Epithelial cell of proximal tubule (primary cell): Measurements from ENCODE around the gene SP2. TPM values are rescaled to one million over a fixed set of nuclear protein-coding genes. Genes with fewer than 3 reads are reported as not detected.

Experiments used
- DNase-seq: peaks from one replicate; pipeline ENCODE4 v3.0.0-alpha.2; 2011; ENCODE audit warnings: low read depth
- H3K4me3 ChIP-seq: 2 replicates; pipeline ENCODE4 v1.5.1; 2011; ENCODE audit warnings: low read depth, mild to moderate bottlenecking, low read length
- total RNA-seq: library from RNA; depleted of rRNA; stranded (reverse); fragments of >200 nt; gene quantifications from 2 replicates; pipeline ENCODE4 v1.2.3, GENCODE V29; 2015
- TF ChIP-seq, protein P1 (sequence below): conservative IDR thresholded peaks from 2 replicates; pipeline ENCODE4 v1.5.1; 2012; ENCODE audit warnings: low read depth, mild to moderate bottlenecking, low read length

The SP2 gene
- total RNA-seq, 1 donor from 2014 or later = 2.1 TPM

DNA sequence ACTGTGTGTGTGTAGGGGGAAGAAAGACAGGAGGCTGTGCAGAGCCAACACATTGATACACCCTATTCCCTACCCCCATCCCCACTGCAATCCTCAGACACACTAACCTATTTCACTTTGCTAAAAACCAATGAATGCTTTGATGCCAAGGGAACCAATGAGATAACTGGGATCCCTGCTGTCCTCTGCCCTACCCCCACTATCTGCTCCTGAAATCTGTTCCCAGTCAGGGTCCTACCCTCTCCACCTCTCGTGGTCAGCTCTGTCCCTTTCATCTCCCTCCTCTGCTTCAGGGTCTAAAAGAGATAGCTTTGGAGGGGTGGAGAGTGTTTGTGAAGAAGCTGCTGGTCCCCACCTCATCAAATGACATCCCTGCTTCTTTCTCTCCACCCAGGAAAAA is 26.0 kb upstream of the SP2 start:
- TF ChIP-seq, protein P1, sequence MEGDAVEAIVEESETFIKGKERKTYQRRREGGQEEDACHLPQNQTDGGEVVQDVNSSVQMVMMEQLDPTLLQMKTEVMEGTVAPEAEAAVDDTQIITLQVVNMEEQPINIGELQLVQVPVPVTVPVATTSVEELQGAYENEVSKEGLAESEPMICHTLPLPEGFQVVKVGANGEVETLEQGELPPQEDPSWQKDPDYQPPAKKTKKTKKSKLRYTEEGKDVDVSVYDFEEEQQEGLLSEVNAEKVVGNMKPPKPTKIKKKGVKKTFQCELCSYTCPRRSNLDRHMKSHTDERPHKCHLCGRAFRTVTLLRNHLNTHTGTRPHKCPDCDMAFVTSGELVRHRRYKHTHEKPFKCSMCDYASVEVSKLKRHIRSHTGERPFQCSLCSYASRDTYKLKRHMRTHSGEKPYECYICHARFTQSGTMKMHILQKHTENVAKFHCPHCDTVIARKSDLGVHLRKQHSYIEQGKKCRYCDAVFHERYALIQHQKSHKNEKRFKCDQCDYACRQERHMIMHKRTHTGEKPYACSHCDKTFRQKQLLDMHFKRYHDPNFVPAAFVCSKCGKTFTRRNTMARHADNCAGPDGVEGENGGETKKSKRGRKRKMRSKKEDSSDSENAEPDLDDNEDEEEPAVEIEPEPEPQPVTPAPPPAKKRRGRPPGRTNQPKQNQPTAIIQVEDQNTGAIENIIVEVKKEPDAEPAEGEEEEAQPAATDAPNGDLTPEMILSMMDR = no peak
- DNase-seq = no peak
- H3K4me3 ChIP-seq = no peak overlapping the region

DNA sequence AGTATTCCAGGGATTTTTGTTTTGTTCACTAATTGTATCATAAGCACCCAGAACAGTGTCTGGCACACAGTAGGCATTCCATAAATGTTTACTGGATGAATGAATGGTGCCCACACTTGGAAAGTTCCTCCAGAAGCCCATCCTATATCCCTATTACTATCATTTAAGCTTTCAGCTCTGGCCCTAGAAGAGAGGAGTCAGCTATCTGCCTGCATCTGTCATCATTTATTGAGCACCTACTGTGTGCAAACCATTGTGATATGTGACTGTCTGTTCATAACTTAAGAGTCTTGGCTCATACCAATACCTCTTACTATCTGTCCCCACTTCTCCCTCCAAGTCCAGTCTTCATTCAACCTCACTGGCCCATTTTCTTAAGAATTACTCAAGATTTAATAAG is 25.0 kb upstream of the SP2 start:
- DNase-seq = no peak
- TF ChIP-seq, protein P1 = no peak
- no peak overlapping the region for H3K4me3 ChIP-seq

DNA sequence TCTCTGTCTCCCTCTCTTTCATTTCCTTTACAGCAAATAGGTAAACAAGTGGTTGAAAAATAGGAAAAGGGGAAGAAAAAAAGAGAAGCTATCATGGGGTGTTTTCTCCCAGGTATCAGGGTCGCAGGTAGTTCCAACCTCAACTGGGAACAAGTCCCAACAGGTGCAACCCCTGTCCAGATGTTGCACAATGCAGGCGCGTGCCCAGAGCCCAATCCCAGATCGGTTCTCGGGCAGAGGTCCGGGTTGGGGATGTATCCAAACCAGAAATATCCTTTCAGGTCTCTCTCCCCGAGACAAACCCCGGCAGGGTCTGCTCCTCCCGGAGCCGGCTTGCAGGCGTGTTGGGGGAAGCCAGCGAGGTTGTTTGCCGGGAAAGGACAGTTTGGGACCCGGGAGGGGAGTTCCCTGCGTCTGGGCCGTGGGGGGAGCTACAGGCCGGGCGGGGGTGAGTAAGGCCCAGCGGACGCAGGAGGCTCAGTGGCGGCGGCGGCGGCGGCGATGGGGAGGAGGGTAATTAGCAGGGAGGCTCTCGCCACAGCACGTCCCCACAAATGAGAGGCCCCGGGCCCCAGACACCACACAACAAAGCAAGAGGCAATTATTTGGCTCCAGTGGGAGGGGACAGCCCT is 23.9 kb upstream of the SP2 start:
- H3K4me3 ChIP-seq = no peak overlapping the region
- DNase-seq = no peak

DNA sequence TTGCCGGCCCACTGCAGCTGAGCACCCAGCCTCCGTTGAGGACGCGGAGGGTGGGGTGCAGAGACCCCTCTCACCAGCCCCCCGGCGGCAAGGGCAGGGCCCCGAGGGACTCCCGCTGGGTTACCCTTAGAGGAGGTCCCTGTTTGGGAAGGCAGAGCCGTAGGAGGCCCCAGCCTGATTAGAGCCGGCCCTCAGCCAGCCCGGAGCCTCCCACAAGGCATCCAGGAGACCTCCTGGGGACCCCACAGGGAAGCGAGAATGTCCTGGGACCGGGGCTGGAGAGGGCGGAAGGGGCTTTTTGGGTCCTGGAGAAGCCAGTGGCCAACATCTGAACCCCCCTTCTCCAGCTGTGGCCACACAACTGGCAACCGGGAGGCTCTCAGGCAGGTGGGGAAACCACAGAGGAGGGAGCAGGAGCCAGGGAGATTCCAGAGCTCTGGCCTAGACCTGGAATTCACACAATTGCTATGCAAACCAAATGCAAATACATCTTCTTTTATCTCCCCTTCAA is 23.3 kb upstream of the SP2 start:
- TF ChIP-seq, protein P1 = no peak
- H3K4me3 ChIP-seq = no peak overlapping the region
- no peak for DNase-seq

More for the DNA sequence above, 23.9 kb upstream of the SP2 start:
- TF ChIP-seq, protein P1 = no peak

DNA sequence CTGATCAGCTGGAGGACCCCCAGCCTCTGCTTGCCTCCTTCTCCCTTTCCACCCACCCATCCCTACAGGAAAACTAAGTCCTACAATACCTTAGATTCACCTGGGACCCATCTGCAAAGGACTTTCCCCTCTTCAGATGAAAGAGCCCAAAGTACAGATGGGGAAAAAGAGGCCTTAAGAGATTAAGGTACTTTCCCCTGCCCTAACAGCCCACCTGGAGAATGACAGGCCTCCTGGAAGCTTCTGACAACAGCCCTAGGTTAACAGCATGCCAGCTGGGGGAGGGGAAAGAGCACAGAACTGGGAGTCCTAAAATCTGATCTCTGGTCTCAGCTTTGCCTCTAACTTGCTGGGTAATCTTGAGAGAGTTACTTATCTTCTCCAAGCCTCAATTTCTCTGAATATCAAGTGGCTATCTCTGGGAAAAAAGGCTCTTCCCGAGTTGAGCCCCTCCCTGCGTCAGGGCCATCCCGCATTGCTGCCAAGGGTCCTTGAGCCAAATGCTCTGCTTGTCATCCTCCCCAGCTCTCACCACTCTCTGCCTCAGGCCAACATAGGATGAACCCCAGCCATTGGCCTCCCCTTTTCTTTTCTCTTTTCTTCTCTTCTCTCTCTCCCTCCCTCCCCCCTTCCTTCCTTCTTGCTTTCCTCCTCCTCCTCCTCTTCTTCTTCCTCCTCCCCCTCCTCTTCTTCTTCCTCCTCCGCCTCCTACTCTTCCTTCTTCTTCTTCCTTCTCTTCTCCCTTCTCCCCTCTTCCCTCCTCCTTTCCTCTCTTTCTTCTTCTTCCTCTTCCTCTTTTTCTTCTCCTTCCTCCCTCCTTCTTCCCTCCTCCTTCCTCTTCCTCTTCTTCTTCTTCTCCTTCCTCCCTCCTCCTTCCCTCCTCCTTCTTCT is 22.6 kb upstream of the SP2 start:
- no peak for DNase-seq
- H3K4me3 ChIP-seq = no peak overlapping the region
- TF ChIP-seq, protein P1 = no peak

DNA sequence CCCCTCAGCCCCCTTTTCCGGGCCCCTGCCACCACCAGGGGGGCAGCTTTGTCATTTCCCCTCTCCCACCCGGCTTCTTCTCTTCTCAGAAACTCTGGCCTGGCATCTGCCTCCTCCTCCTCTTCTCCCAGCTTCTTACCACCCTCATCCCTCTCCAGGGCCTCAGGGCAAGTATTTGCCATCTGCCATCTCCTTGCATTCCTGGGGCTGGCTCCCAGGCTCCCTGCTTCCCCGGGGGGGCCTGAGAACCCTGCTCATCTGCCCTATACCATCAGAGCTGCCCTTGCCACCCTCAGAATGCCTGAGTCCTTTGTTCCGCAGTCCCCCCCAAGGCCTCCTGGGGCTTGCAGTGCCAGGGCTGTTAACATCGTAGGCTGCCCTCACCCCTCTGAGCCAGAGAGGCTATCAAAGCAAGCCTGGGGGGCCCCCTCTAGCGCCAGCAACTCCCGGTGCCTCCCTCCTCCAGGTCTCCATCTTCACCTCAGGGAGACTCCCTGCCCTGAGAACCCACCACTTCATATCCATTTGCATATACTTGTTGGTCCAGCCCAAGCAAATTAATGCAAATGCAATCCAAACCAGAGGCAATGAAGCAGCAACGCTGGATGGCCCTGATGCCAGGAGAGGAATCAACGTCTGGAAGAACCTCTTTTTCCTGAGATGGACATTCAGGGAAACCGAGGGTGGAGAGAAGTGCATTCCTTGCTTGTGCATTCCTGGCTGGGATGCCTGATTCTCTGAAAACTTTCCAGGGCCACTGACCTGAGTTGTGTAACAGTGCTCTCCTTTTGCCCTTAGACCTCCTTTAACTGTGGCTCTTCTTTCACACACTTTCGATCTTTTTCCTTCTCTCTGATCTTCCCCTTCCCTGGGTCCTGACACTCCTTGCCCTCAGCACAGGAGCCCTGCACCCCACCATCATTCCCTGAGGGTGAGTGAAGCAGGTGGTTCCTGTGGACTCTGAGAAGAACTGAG is 20.7 kb upstream of the SP2 start:
- TF ChIP-seq, protein P1 = no peak
- DNase-seq = no peak
- no peak overlapping the region for H3K4me3 ChIP-seq
